ENCODE data around the gene TNS2. TPM values are rescaled to one million over a fixed set of nuclear protein-coding genes. Genes with fewer than 3 reads are reported as not detected.

The TNS2 gene
- total and polyA plus RNA-seq, 2 of the 13 experiments (the other 11 are each of a cell fraction or from before 2014, with no cell fraction given): 8.9 to 20.4 TPM

GRCh38 chr12:53053218-53054111 is 3.6 kb downstream of the TNS2 start (continued):
- TF ChIP-seq, protein P1, sequence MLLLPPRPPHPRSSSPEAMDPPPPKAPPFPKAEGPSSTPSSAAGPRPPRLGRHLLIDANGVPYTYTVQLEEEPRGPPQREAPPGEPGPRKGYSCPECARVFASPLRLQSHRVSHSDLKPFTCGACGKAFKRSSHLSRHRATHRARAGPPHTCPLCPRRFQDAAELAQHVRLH (CRISPR knock-in tag; IDR thresholded peaks at IDR 0.05; ENCODE audit: borderline replicate concordance, low read depth): peak; percentile 38; the same call in 1 of the 2 replicates
- TF ChIP-seq HCFC1 (IDR thresholded peaks at IDR 0.05; ENCODE audit: low read depth, low read length) (no peak), MAZ (IDR thresholded peaks at IDR 0.05; ENCODE audit: borderline replicate concordance, low read depth, low read length) (peak; percentile 59; the same call in 1 of the 2 replicates), MAZ (CRISPR knock-in tag; IDR thresholded peaks at IDR 0.05; ENCODE audit: low read depth) (peak; percentile 38; the same call in 1 of the 2 replicates), SUZ12 (IDR thresholded peaks at IDR 0.05; ENCODE audit: low read depth, low read length) (no peak), EP300 (IDR thresholded peaks at IDR 0.05; ENCODE audit: low read depth in 2 of 2, low read length in 2 of 2) (peak in 1 of 2 experiments; percentile 42; a peak in 2 of 4 replicates), EP300 (CRISPR knock-in tag; IDR thresholded peaks at IDR 0.05; ENCODE audit: borderline replicate concordance) (no peak), ZNF574 (CRISPR knock-in tag; IDR thresholded peaks at IDR 0.05) (no peak; the same call in 1 of the 2 replicates), HNF1B (CRISPR knock-in tag; IDR thresholded peaks at IDR 0.05) (no peak), ZFX (CRISPR knock-in tag; IDR thresholded peaks at IDR 0.05; ENCODE audit: low read depth) (peak; percentile 69)
- TF ChIP-seq, protein P2, sequence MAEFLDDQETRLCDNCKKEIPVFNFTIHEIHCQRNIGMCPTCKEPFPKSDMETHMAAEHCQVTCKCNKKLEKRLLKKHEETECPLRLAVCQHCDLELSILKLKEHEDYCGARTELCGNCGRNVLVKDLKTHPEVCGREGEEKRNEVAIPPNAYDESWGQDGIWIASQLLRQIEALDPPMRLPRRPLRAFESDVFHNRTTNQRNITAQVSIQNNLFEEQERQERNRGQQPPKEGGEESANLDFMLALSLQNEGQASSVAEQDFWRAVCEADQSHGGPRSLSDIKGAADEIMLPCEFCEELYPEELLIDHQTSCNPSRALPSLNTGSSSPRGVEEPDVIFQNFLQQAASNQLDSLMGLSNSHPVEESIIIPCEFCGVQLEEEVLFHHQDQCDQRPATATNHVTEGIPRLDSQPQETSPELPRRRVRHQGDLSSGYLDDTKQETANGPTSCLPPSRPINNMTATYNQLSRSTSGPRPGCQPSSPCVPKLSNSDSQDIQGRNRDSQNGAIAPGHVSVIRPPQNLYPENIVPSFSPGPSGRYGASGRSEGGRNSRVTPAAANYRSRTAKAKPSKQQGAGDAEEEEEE (CRISPR knock-in tag; IDR thresholded peaks at IDR 0.05; ENCODE audit: borderline replicate concordance): no peak
- TF ChIP-seq, protein P3, sequence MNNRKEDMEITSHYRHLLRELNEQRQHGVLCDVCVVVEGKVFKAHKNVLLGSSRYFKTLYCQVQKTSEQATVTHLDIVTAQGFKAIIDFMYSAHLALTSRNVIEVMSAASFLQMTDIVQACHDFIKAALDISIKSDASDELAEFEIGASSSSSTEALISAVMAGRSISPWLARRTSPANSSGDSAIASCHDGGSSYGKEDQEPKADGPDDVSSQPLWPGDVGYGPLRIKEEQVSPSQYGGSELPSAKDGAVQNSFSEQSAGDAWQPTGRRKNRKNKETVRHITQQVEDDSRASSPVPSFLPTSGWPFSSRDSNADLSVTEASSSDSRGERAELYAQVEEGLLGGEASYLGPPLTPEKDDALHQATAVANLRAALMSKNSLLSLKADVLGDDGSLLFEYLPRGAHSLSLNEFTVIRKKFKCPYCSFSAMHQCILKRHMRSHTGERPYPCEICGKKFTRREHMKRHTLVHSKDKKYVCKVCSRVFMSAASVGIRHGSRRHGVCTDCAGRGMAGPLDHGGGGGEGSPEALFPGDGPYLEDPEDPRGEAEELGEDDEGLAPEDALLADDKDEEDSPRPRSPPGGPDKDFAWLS (CRISPR knock-in tag; IDR thresholded peaks at IDR 0.05; ENCODE audit: borderline replicate concordance): no peak
- TF ChIP-seq, protein P4, sequence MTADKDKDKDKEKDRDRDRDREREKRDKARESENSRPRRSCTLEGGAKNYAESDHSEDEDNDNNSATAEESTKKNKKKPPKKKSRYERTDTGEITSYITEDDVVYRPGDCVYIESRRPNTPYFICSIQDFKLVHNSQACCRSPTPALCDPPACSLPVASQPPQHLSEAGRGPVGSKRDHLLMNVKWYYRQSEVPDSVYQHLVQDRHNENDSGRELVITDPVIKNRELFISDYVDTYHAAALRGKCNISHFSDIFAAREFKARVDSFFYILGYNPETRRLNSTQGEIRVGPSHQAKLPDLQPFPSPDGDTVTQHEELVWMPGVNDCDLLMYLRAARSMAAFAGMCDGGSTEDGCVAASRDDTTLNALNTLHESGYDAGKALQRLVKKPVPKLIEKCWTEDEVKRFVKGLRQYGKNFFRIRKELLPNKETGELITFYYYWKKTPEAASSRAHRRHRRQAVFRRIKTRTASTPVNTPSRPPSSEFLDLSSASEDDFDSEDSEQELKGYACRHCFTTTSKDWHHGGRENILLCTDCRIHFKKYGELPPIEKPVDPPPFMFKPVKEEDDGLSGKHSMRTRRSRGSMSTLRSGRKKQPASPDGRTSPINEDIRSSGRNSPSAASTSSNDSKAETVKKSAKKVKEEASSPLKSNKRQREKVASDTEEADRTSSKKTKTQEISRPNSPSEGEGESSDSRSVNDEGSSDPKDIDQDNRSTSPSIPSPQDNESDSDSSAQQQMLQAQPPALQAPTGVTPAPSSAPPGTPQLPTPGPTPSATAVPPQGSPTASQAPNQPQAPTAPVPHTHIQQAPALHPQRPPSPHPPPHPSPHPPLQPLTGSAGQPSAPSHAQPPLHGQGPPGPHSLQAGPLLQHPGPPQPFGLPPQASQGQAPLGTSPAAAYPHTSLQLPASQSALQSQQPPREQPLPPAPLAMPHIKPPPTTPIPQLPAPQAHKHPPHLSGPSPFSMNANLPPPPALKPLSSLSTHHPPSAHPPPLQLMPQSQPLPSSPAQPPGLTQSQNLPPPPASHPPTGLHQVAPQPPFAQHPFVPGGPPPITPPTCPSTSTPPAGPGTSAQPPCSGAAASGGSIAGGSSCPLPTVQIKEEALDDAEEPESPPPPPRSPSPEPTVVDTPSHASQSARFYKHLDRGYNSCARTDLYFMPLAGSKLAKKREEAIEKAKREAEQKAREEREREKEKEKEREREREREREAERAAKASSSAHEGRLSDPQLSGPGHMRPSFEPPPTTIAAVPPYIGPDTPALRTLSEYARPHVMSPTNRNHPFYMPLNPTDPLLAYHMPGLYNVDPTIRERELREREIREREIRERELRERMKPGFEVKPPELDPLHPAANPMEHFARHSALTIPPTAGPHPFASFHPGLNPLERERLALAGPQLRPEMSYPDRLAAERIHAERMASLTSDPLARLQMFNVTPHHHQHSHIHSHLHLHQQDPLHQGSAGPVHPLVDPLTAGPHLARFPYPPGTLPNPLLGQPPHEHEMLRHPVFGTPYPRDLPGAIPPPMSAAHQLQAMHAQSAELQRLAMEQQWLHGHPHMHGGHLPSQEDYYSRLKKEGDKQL (CRISPR knock-in tag; IDR thresholded peaks at IDR 0.05; ENCODE audit: low read depth): no peak

Data from HepG2 (cell line).